B cell (primary cell): ENCODE data around the gene ADGRF1. TPM values are rescaled to one million over a fixed set of nuclear protein-coding genes. Genes with fewer than 3 reads are reported as not detected.

Experiments
- ATAC-seq: fragments of 200-7000 bp; cut with Tn5 transposase; one replicate; pipeline ENCODE4 v1.10.0; 2021; ENCODE audit warnings: low read depth, mild to moderate bottlenecking, moderate number of reproducible peaks, moderate library complexity
- CTCF ChIA-PET: fragments of 350-600 bp; sonication (Branson Sonifier 250); formaldehyde crosslinking; loops from one replicate; lab custom pipeline; 2021; ENCODE audit warnings: antibody characterized with exemption, inconsistent platforms; lab: Charles Lee
- POLR2A ChIA-PET: fragments of 350-600 bp; sonication (Branson Sonifier 250); formaldehyde crosslinking; loops from one replicate; lab custom pipeline; 2021; ENCODE audit warnings: antibody characterized with exemption; lab: Charles Lee
- DNase-seq: peaks from one replicate; pipeline ENCODE4 v3.0.0; 2013
- H2AFZ ChIP-seq: 2 replicates; pipeline ENCODE4 v1.6.1; 2012; ENCODE audit warnings: mild to moderate bottlenecking, low read depth, low read length; ENCODE audit not compliant: insufficient read depth, poor library complexity, severe bottlenecking
- H3K27ac ChIP-seq, 2 donors: 1 replicate in 1 of 2; 2 replicates in 1 of 2; pipeline ENCODE4 v1.5.1; 2012 to 2013; ENCODE audit warnings: low read length in 2 of 2, mild to moderate bottlenecking in 2 of 2, moderate library complexity in 1 of 2
- H3K27me3 ChIP-seq, 4 experiments: fragments of 200-600 bp in 1 of 4; sonication (generic) in 1 of 4; replicated peaks in 1 of 4; 1 replicate in 2 of 4; 2 replicates in 2 of 4; pipeline versions ENCODE4 v1.6.1 to v1.7.0; 2013 to 2016; ENCODE audit warnings: low read length in 3 of 4, mild to moderate bottlenecking in 2 of 4, mixed read lengths in 1 of 4, moderate library complexity in 1 of 4; ENCODE audit not compliant: insufficient read depth in 4 of 4, control insufficient read depth in 3 of 4; ENCODE audit errors: control extremely low read depth in 1 of 4
- H3K36me3 ChIP-seq, 2 experiments: replicated peaks in 1 of 2; 1 replicate in 1 of 2; 2 replicates in 1 of 2; pipeline versions ENCODE4 v1.6.1 to v1.7.1; 2013; ENCODE audit warnings: low read length in 1 of 2; ENCODE audit not compliant: insufficient read depth in 2 of 2, control insufficient read depth in 1 of 2; ENCODE audit errors: control extremely low read depth in 1 of 2, extremely low read depth in 1 of 2
- H3K4me1 ChIP-seq, 2 donors: fragments of 200-600 bp in 1 of 2; sonication (generic) in 1 of 2; 1 replicate in 1 of 2; 2 replicates in 1 of 2; pipeline versions ENCODE4 v1.5.1 to v1.6.1; 2013 to 2017; ENCODE audit warnings: low read length in 2 of 2; ENCODE audit not compliant: control insufficient read depth in 2 of 2, insufficient read depth in 2 of 2
- H3K4me2 ChIP-seq: replicated peaks from 2 replicates; pipeline ENCODE3; 2012; ENCODE audit warnings: mild to moderate bottlenecking, low read depth, low read length; ENCODE audit not compliant: poor library complexity, severe bottlenecking
- H3K4me3 ChIP-seq, 5 experiments: fragments of 200-600 bp in 1 of 5; sonication (generic) in 1 of 5; 1 replicate in 3 of 5; 2 replicates in 2 of 5; pipeline versions ENCODE4 v1.5.1 to v1.7.0; 2011 to 2016; ENCODE audit warnings: low read length in 4 of 5, mild to moderate bottlenecking in 4 of 5, low read depth in 2 of 5, control low read depth in 1 of 5, moderate library complexity in 1 of 5; ENCODE audit not compliant: insufficient read depth in 1 of 5; ENCODE audit errors: control extremely low read depth in 1 of 5, extremely low read depth in 1 of 5
- H3K79me2 ChIP-seq: fragments of 200-600 bp; sonication (generic); one replicate; pipeline ENCODE4 v1.6.0; 2016; ENCODE audit warnings: low read length; ENCODE audit not compliant: control insufficient read depth, insufficient read depth
- H3K9ac ChIP-seq: fragments of 200-600 bp; sonication (generic); 2 replicates; pipeline ENCODE4 v1.6.1; 2017; ENCODE audit warnings: mild to moderate bottlenecking, low read length, moderate library complexity
- H3K9me3 ChIP-seq, 3 donors: one replicate each; pipeline versions ENCODE4 v1.6.1 to v1.7.1; 2013; ENCODE audit warnings: low read length in 2 of 3; ENCODE audit not compliant: control insufficient read depth in 2 of 3, insufficient read depth in 1 of 3; ENCODE audit errors: control extremely low read depth in 1 of 3
- H4K20me1 ChIP-seq: 2 replicates; pipeline ENCODE4 v1.6.0; 2012; ENCODE audit warnings: mild to moderate bottlenecking, low read length; ENCODE audit not compliant: insufficient read depth, control insufficient read depth, poor library complexity, severe bottlenecking
- H3K27ac Mint-ChIP-seq: one replicate; pipeline ENCODE4 v1.8.0; 2021; ENCODE audit warnings: mixed read lengths
- H3K27me3 Mint-ChIP-seq: one replicate; pipeline ENCODE4 v1.8.0; 2021; ENCODE audit warnings: mixed read lengths
- H3K4me1 Mint-ChIP-seq: one replicate; pipeline ENCODE4 v1.8.0; 2021; ENCODE audit warnings: mixed read lengths
- H3K4me3 Mint-ChIP-seq: one replicate; pipeline ENCODE4 v1.8.0; 2021; ENCODE audit warnings: mixed read lengths
- H3K9me3 Mint-ChIP-seq: one replicate; pipeline ENCODE4 v1.8.0; 2022; ENCODE audit warnings: mixed read lengths; ENCODE audit not compliant: insufficient read depth
- CTCF ChIP-seq: fragments of 200-600 bp; IDR thresholded peaks from one replicate; pipeline ENCODE4 v1.8.0; 2022; ENCODE audit warnings: antibody characterized with exemption, mild to moderate bottlenecking
- EZH2 ChIP-seq: IDR thresholded peaks from 2 replicates; pipeline ENCODE4 v1.6.1; 2012; ENCODE audit warnings: borderline replicate concordance, low read depth, mild to moderate bottlenecking, moderate library complexity, low read length; ENCODE audit not compliant: insufficient read depth, poor library complexity, severe bottlenecking
- WGBS: methylation state at CpG from one replicate; pipeline ENCODE4 v1.1.5; 2013; ENCODE audit warnings: missing lambda C conversion rate; ENCODE audit not compliant: insufficient coverage; 5-methylcytosine and 5-hydroxymethylcytosine counted together
- intact Hi-C: fragments of 100-400 bp; cut with micrococcal nuclease; formaldehyde crosslinking; loops from one replicate; pipeline ENCODE4 v1.10.0; 2022
- polyA plus RNA-seq: library from polyadenylated mRNA; depleted of rRNA; stranded (reverse); fragments of >200 nt; gene quantifications from 2 replicates; pipeline ENCODE4 v1.2.3, GENCODE V29; 2012
- total RNA-seq, 2 donors: library from RNA; stranded (reverse); fragments of 120-200 nt in 1 of 2; gene quantifications; 1 replicate in 1 of 2; 2 replicates in 1 of 2; pipeline versions ENCODE4 v1.2.3 to v1.2.4, GENCODE V29; 2013 to 2022

The ADGRF1 gene
- total and polyA plus RNA-seq, 2 donors (not counting 1 experiment from before 2014, with no cell fraction given): not detected

- TF ChIP-seq EZH2: no peak
- no peak for TF ChIP-seq CTCF
- Histone ChIP-seq H2AFZ (no peak overlapping the region), H3K4me3 (no peak overlapping the region), H3K27ac (no peak overlapping the region), H3K9me3 (no peaks in the 10 kb centered on the region), H4K20me1 (no peaks in the 10 kb centered on the region), H3K4me2 (no peak overlapping the region), H3K4me1 (no peaks in the 10 kb centered on the region), H3K36me3 (no peaks in the 10 kb centered on the region), H3K79me2 (no peaks in the 10 kb centered on the region), H3K27me3 (no peaks in the 10 kb centered on the region), H3K9ac (no peak overlapping the region)
- H3K27ac Mint-ChIP-seq: no peak overlapping the region
- DNase-seq: no peak
- 28% methylated on average over 3 of the region's 4 CpGs for WGBS
- no peak for ATAC-seq
- ChIA-PET POLR2A (no interaction called here), CTCF (no interaction called here)
- intact Hi-C loops: no loop called here
- peaks cover 4% of the 10 kb centered on the region for H3K27me3 Mint-ChIP-seq
- no peak overlapping the region for H3K4me3 Mint-ChIP-seq
- H3K9me3 Mint-ChIP-seq: no peaks in the 10 kb centered on the region
- H3K4me1 Mint-ChIP-seq: no peaks in the 10 kb centered on the region
These were observed 25.9 kb downstream of the ADGRF1 start for GRCh38 chr6:47016261-47016660.

GRCh38 chr6:47014401-47014800, 27.7 kb downstream of the ADGRF1 start:
- POLR2A ChIA-PET: no interaction called here
- intact Hi-C loops: no loop called here

More at GRCh38 chr6:47014401-47014800, 27.7 kb downstream of the ADGRF1 start:
- ATAC-seq (no peak), DNase-seq (no peak)
- Mint-ChIP-seq H3K4me1 (no peaks in the 10 kb centered on the region), H3K27me3 (peaks cover 1% of the 10 kb centered on the region), H3K4me3 (no peak overlapping the region), H3K9me3 (no peaks in the 10 kb centered on the region), H3K27ac (no peak overlapping the region)
- H3K9ac ChIP-seq: no peak overlapping the region
- no peak for TF ChIP-seq EZH2
- no peak for TF ChIP-seq CTCF
- no peak overlapping the region for H3K27ac ChIP-seq
- no peaks in the 10 kb centered on the region for H3K79me2 ChIP-seq
- WGBS: 71% methylated on average over 4 of the region's 4 CpGs
- no peak overlapping the region for H2AFZ ChIP-seq
- no peaks in the 10 kb centered on the region for H4K20me1 ChIP-seq
- H3K4me1 ChIP-seq: no peaks in the 10 kb centered on the region
- no peaks in the 10 kb centered on the region for H3K36me3 ChIP-seq
- H3K9me3 ChIP-seq: no peaks in the 10 kb centered on the region
- no peaks in the 10 kb centered on the region for H3K27me3 ChIP-seq
- CTCF ChIA-PET: no interaction called here
- no peak overlapping the region for H3K4me3 ChIP-seq
- H3K4me2 ChIP-seq: no peak overlapping the region
